AML-193 (cell line): ENCODE measurements around the gene PRKAB2.
A peak's percentile ranks its signal among the peaks of the same experiment; 100 is the strongest.
"Not testable (repeated sequence)": the region's sequence is repeated elsewhere in the genome, so short reads cannot be mapped to it uniquely, and the experiment has no call there.

Experiments
- DNase-seq, 2 experiments: peaks; one replicate each; lab custom pipeline; 2025; lab: John Stamatoyannopoulos, UW

PRKAB2 gene, protein sequence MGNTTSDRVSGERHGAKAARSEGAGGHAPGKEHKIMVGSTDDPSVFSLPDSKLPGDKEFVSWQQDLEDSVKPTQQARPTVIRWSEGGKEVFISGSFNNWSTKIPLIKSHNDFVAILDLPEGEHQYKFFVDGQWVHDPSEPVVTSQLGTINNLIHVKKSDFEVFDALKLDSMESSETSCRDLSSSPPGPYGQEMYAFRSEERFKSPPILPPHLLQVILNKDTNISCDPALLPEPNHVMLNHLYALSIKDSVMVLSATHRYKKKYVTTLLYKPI

DNA sequence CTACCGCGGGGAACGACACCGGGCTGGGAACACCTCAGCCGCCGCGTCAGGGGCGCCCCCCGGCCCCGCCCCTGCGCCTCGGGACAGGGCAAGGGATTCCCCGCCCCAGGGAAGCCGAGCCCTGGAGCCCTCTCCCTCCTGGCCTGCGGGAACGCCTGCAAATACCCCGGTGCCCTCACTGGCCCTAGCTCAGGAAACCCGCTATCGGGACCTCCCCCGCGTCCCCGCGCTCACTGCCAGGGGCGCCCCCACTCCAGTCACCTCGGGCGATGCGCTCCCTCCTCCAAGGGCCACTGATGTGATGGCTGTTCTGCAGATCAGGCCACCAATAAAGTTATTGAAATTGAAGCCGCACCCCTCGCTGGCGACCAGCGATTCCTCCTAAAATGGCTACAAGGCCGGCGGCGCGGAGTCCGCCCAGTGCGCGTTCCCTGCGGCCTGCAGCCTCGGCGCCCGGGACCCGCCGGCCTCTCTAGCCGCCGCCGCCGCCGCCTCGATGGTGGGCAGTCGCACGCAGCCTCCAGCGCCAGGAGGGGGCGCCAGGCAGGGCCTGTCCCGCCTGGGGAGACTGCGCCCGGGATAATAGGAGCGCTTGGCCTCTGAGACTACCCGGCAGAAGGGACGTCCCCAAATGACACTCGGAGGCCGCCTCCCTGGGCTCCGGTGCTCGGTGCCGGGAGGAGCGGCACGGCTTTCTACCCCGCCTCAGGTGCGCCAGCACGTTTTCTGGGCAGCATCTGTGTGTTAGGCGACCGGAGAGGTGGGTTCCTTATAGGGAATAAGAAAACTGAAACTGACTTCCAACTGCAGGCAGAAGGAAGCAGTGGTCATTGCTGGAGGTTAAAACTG, at the start of gene PRKAB2:
TSS of gene PRKAB2 (minus strand) at position 303 of the 849 bp plus-strand sequence. CDS start 326 bp downstream, outside the sequence.
- peak; percentile 86 to 88 for DNase-seq

DNA sequence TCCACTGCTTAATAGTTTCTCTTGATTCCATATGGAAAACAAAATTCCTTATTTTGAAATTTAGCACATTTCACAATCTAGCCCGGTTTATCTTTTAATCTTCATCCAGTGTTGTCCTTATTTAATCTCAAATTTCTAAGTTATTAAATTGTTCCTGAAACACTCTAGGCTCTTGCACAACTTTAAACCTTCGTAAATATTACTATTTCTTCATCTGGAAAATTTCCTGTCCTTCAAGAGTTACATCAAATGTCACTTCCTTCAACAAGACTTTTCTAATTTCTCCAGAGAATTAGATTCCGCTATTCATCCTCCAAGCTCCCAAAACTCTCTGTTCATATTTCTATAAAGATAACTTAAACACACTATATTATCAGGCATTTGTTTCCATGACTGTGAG, 46.3 kb upstream of the PRKAB2 start:
- DNase-seq, result peak; percentile 34 to 50

DNA sequence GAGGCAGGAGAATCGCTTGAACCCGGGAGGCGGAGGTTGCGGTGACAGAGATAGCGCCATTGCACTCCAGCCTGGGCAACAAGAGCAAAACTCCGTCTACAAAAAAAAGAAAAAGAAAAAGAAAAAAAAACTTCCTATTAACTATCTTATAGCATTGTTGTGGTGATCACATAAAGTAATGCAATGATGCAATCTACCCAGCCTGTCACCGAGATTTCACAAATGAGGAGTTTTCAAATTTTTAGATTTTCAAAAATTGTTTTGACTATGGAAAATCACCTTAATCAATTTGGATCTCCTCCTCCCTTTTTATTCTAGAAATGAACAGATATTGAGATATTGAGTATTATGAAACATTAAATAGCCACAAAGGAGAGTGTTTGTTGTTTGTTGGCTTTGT, 44.9 kb upstream of the PRKAB2 start:
- no peak for DNase-seq

DNA sequence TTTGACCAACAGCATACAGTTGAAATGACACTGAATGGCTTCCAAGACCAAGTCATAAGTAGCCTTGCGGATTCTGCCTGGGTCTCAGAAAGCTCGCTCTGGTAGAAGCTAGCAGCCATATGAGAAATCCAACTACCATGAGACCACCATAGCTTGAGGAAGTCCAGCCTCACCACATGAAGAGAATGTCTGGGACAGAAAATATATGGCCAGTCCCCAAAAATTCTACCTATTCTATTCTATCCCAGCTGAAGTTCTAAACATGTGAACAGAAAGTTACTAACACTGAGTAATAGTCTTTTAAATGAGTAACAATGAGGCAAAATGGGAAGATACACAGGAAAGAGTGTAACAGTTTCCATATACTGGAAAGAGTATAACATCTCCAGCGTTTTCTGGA, 43.9 kb upstream of the PRKAB2 start:
- no peak for DNase-seq

DNA sequence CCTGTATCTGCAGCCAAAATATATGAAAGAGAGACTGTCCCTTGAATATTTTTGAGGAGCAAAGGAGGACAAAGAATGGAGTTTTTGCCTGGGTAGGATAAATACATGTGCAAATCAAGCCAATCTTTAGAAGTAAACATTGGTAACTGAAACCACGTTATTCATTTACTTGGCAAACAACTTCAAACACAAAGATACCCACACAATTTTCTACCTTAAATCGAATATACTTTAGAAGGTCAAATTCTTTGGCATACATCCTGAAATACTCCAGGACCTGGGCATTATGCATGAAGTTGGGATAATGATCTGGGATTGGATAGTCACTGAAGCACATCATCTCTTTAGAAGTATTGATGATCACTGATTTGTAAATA, 43.3 kb upstream of the PRKAB2 start:
- no peak for DNase-seq

DNA sequence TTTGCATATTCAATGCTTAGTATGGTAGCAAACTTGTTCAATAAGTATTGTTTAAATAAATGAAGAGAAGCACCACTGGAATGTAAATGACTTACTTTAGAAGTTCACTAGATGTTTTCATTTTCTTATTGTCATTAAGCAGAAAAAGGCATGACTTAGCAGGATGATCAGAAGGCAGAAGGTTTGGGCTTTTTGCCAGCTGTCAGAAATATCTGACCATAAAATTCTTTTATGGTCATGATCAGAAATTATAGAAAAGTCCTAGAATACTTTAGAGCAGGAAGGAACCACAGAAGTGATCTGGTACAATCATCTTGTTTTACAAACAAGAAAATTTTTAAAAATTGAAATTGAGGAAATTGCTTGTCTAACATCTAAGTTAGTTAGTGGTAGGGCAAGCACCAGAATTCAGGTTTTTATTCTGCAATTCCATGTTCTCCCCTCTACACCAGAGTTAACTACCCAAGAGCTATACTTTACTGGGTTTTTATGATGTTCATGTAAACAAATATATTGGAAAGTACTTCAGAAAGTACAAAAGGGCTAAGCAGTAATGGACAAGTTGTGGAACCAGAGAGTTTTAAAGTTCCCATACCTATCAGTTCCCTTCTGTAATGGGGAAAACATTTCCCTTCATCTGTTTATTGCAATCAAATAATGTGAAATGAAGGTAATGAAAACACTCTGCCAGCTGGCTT, 42.7 kb upstream of the PRKAB2 start:
- no peak for DNase-seq

DNA sequence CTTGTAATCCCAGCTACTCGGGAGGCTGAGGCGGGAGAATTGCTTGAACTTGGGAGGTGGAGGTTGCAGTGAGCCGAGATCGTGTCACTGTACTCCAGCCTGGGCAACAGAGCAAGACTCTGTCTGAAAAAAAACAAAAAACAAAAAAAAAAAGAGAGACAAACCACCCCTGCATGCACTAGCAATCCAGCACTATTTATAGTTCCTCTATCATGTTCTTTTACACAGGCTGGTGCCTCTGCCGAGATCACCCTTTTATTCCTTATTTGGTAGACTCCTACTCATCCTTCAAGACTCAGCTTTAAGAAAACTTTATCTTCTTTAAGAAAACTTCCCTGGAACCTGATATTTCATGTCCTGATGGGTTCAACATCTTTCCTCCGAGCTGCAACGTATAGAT, 42.1 kb upstream of the PRKAB2 start:
- DNase-seq, result no peak

DNA sequence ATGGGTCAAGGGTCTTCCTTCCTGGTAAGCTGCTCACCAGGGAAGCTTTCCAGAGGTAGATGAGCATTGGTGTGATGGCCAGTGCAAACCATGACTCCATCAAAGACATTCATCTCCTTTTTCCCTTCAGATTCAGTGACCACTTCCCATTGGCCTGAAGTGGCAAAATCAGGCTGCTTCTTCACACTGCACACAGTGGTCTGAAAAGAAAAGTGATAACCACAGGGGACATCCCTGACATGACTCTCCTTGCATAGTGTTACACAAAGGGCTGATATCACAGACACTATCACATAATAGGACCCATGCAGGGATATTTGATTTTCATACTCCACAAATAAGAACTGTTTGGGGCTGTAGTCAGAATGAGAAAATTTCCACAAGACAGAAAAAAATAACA, 41.0 kb upstream of the PRKAB2 start:
- DNase-seq, result no peak

DNA sequence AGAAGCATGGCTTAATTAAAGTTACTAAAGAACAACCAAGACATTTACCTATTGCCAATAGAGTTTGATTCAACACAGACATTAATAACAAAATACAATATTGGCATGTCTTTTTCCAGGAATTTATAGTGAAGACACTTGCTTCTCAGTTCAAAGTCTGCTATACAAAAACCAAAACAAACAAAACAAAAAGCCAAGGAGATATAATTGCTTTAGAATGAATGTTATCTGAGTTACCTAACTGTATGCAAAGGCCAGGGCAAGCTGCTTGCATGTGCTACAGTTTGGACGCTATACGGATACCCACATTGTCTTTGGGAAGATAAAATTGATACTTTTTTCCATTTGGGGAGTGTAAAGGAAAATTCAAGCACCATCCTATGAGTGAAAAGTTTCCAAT, 39.3 kb upstream of the PRKAB2 start:
- DNase-seq, result no peak

DNA sequence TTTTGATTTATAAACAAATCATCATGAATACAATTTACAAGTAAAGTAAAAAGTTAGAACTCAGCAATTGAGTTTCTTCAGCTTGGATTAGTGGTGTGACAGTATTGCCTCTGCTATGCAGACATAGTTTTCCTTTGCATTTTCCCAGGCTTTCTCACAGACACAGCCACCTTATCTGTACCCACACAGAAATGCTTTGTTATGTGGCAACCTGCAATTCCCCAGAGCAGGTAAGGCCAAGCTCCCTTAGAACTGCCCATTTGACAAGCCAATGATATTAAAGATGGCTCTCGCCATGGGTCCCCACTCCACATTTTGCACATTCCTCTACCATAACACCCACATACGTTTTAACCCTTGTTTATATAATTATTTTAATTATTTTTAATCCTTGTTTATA, 38.7 kb upstream of the PRKAB2 start:
- no peak for DNase-seq

DNA sequence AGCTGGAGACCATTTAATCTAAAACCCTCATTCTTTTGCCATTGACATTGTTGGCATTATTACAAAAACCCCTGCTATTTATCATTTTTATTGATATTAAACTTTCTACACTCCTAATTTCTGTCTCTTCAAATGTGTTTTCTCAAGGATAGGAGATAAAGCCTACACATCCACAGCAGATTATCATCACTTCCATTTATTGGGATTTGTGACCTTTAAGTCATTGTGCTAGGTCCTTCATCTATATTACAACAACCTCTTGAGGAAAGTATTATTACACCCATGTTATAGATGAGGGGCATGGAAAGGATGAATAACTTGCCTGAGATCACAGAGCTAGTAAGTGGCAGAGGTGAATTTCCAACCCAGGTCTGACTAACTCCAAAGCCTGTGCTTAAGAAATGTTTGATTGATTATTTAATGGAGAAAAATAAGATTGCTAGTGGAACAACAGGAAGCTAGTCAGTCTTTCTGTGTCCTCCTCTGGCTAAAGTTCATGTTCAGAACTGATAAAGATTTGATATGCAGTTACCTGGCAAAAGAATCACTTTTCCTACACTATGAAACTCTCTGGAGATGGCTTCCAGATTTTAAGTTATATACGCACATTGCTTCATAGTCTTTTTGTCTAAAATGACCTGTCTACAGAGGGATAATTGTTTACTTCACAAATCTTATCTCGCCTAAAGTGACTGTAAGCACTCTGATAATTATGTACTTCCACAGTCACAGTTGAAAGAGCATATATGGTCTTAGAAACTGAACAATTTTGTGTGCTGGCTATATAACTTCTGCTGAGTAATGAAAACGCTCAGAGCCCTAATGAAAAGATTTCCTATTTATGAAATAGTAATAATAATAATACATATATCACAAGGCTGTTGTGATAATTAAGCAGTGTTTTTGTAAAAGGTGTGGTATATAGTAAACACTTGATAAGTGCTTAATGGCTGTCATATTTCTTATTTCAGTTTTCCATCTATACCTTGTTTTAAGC, 37.9 kb upstream of the PRKAB2 start:
- no peak for DNase-seq

DNA sequence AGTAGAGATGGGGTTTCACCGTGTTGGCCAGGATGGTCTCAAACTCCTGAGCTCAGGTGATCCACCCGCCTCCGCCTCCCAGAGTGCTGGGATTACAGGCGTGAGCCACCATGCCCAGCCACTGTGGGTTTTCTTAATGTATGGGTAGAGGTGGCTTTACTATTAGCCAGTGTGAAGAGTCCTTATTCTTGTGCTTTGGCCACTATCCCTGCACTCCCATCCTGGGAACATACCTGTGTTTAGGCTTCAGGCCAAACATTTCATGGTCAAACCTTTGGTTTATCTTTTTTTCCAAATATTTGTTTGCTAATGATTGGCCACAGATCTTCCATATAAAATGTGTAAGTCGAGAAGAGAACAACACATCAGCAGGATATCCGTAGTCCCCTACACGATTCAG, 36.3 kb upstream of the PRKAB2 start:
- DNase-seq, result no peak

DNA sequence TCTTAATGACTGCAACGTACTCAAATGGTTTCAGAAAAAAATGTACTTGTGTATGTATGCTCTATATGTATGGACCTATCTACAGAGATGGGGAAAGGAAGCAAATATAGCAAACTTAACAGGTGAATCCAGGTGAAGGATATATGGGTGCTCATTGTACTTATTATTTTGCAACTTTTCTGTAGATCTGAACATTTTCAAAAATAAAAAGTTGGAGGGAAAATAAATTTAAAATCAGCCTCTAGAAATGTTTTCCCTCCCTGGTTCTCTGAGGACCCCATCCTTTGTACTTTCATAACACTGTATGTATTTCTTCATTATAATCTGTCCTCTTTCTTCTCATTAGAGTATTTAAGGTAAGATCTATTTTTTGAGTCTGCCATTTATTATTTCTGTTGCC, 34.9 kb upstream of the PRKAB2 start:
- DNase-seq, result no peak

DNA sequence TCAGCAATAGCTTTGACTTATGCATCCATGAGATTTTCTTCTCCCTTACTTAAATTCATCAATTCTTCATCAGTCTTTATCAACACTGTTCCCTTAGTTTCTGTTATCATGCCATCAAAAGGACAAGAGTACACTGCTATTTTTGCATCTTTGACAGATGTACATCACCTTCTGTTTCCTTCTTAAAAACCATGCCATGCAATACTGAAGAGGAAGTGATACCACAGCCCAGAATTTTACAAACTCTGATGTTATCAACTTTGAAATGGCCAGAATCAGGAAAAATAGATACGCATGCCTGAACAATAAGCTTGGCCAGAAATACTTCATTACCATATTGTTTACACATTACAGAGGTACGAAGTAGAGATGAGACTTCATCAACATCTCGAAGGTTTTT, 31.8 kb upstream of the PRKAB2 start:
- DNase-seq, result peak in 1 of 2 experiments; percentile 9

DNA sequence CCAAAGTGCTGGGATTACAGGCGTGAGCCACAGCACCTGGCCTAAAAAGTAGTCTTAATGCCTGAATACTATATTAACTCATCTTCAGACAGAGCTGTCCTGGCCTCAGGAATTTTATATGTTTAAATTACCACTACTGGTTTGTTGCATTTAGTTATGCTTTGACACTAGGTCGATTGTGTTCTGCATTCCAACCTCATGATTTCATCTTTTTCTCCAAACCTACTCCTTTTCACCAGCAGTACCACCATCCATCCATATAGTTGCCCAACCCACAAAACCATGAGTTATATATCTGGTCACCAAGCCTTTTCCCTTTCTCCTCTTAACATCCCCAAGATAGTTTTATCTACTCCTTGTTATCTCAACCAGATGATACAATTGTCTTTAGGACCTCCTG, 30.3 kb upstream of the PRKAB2 start:
- no peak for DNase-seq

DNA sequence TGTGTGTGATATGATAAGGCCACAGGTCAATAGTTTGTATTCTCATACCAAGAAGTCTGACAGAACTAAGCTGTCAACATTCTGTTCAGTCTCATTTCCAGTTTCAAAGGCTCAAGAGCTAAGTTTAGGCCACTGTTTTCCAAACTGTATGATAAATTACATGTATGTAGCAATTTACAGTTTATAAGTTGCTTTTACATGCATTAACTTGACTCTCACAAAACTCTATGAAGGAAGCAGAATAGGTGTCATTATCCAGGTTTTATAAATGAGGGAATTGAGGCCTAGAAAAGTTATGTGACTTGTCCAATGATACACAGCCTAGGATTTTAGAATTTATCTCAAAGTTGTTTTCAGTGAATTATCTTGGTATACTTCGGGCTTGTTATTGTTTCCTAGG, 29.5 kb upstream of the PRKAB2 start:
- DNase-seq, result no peak

DNA sequence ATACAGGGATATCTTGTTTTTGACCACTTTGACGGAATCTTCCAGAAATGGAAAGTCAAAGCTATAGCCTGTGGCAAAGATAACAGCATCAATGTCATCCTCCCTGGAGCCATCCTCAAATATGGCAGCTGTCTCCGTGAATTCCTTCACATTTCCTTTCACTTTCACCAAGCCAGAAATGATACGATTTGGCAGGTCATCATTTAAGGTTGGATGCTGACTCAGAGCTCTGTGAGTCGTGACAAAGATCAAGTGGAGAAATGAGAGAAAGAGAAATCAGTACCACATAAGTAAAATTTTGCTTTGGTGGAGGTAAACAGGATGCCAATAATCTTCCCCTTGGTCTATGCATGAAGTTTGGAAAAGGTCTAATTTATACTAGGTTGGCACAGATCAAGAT, 29.0 kb upstream of the PRKAB2 start:
- DNase-seq, result no peak

DNA sequence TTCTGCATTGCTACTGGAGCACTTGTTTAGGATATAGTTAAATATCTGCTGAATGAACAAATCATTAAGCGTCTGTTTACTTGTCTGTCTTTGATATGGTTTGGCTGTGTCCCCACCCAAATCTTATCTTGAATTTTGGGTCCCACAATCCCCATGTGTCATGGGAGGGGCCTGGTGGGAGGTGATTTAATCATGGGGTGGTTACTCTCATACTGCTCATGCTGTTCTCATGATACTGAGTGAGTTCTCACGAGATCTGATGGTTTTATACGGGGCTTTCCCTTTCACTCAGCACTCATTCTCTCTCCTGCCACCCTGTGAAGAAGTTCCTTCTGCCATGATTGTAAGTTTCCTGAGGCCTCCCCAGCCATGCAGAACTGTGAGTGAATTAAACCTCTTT, 25.1 kb upstream of the PRKAB2 start:
- DNase-seq, result not testable (repeated sequence)

DNA sequence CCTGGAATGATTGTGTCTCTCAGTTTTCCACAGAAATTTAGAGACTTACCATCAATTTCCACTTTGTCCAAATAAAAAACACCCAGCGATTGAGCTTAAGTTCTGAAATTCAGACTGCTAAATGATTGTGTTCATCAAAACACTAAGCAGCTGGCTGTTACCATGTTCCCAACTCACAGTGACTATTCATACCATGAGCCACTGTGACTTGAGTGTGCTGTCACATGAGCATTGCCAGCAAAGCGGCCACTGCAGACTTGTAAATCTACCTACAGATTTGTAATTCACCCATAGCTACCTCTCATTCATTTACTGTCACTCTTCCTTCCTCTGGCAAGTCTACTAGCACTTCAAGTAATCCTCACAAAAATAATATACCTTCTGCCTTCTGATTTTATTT, 17.2 kb upstream of the PRKAB2 start:
- DNase-seq, result no peak

DNA sequence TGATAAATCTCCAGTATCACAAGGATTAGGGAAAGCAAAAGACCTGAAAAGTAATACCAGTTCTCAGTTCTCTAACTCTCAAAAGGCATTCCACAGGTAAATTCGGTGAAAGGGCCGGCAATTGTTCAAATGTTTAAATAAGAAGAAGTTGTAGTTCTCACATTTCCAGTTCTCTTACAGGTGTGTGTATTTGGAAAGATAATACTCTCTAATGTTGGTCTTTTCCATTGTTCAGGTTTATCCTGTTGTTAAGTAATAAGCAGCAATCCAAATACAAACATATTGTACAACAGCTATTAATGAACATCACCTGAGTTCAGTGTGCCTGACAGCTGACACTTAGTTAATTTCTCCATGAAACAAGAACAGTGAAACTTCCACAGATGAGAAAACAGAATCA, 13.2 kb upstream of the PRKAB2 start:
- DNase-seq, result no peak

DNA sequence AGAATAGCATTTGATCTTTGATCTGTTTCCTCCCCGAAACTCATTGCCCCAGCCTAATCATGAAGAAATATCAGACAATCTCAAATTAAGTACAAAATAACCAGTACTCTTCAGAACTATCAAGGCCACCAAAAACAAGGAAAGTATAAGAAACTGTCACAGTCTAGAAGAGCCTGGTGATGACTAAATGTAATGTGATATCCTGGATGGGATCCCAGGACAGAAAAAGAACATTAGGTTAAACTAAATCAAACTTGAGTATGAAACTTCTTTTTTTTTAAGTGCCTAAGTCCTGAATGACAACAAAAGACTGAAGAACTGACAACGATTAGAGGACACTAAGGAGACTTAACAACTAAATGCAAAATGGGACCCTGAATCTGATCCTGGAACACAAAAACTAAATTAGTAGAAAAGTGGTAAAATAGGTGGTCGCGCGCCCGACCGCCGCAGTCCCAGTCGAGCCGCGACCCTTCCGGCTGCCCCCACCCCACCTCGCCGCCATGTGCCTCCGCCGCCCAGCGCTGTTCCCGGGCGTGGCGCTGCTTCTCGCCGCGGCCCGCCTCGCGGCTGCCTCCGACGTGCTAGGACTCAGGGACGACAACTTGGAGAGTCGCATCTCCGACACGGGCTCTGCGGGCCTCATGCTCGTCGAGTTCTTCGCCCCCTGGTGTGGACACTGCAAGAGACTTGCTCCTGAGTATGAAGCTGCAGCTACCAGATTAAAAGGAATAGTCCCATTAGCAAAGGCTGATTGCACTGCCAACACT, 5.5 kb upstream of the PRKAB2 start:
- no peak for DNase-seq
